Epidermal melanocyte (primary cell): Measurements from ENCODE around the gene KLHL1.

Experiments used
- DNase-seq: peaks from one replicate; pipeline ENCODE4 v3.0.0; 2011; ENCODE audit warnings: low spot score; ENCODE audit not compliant: insufficient read length

The KLHL1 gene

DNA sequence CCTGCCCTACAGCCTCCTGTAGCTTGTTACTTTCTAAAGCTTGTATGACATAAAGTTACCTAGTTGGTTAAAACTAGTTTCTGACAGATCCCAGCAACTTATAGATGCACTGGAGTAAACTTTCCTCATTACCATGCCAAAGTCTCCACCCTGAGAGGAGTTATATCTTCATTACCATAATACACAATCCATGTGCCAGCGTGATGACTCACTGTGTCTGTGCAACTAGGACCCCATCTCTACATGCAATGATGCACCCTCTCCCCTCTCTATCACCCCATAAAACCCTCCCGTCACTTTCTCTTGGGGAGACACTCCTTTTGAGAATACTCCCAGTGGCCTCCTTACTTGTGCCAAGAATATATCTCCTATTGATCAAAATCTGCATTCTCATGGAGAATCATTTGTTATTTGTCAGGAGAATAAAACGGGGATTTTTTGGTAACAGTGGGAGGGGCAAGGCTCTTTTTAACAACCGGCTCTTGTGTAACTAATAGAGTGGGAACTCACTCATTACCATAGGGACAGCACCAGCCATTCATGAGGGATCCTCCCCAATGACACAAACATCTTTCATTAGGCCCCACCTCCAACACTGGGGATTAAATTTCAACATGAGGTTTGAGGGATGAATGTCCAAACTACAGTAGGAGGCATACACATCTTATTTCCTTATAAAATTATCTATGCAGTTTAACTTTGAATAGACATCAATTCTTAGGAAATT, 235.8 kb downstream of the KLHL1 start:
- DNase-seq = no peak

- no peak for DNase-seq
Measured at GRCh38 chr13:69866555-69866954, 241.7 kb downstream of the KLHL1 start.

DNA sequence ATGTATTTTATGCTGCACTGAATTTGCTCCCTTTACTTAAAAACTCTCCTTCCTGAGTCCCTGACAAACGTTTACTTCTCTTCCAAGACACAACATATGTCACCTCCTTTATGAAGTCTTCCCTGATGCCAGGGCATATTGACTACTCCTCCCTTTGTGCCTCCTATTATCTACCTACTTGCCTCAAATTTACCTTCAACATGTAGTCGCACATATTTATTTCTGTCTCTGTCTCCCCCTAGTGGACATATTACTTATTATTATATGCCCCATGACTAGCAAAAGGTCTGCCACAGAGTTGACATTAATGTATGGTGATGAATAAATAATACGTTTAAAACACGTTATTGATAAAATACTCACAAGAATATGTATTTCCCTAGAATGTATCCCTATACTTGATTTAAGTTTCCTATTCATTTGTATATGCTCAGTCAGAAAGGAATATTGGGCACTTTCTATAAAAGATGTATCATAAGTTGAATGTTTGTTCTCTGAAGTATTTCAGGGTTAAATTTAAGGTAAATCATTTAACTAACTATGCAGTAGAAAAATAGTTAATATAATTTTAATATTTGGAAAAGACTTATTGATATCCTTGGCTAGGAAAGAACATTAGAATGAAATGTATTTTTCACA, 250.9 kb downstream of the KLHL1 start:
- peak; percentile 17 for DNase-seq

DNA sequence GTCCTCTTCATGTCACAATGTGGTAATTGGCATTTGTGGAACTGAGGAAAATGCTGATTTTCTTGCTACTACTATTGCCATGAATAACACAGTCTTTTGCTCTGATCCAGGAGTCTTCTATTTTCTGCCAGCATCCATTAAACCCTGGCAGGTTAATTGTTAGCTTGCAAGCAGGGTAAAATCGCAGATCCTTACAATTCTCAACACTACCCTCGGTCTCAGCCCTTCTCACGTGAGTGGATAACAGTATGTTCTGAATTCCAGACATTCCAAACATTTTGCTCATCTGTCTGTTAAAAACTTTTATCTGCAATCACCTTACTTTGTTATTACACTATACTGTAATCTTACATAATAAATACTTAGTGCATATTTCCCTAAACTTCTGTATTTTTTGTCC, 251.9 kb downstream of the KLHL1 start:
- no peak for DNase-seq

- DNase-seq = no peak
Measured at GRCh38 chr13:69828527-69828926, 279.7 kb downstream of the KLHL1 start.

DNA sequence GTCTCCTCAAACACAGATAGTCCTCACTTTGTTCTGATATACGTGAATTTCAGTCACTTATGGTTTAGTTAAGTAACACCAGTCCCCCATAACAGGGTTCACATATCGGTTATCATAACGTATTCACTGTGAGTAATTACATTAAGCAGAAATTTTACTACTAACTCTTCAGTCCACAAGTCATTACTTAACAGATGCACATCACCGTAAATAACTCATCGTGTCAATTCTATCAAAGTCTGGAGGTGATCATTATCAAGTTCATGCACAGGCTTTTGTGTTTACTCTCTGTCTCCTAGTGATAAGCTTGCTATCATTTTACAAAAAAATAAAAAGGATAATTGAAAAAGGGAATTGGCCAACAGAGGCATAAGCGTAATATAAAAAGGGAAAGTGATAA, 288.1 kb downstream of the KLHL1 start:
- DNase-seq = no peak

DNA sequence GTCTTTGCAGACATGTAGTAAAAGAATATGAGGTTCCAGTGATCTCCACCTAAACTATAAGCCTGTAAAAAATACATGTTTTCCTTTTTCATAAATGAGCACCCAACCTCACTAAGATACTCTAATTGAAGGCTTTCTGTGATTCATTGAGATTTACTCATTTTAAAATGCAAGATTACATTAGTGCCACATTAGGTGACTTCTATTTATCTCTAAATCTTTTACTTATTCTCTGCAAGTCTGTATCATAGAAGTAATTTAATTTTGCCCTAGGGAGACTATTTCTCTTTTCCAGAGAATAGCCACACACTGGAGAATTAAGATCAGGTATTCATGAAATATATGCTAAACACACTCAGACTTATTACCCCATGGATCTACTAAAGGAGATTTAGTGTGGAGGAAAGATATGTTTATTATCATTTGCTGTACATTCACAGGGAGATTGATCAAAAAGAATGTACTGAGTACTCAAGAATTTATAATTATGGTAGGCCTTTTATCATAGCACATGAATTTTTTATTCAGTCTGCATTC, 290.9 kb downstream of the KLHL1 start:
- no peak for DNase-seq

DNA sequence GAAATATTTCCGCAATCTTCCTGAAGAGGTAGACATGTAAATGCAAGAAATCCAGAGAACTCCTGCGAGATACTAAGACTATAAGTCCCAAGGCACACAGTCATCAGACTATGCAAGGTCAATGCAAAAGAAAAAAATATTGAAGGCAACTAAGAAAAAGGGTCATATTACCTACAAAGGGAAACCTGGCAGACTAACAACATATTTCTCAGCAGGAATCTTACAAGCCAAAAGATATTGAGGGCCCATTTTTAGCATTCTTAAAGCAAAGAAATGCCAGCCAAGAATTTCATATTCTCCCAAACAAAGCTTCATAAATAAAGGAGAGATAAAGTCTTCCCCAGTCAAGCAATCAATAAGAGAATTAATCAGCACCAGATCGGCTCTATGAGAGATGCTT, 299.1 kb downstream of the KLHL1 start:
- no peak for DNase-seq

- no peak for DNase-seq
Measured at GRCh38 chr13:69796256-69796655, 312.0 kb downstream of the KLHL1 start.

GRCh38 chr13:69793783-69794453, 314.3 kb downstream of the KLHL1 start:
- DNase-seq = no peak

GRCh38 chr13:69776937-69777336, 331.3 kb downstream of the KLHL1 start:
- no peak for DNase-seq

GRCh38 chr13:69769608-69770007, 338.6 kb downstream of the KLHL1 start:
- no peak for DNase-seq

GRCh38 chr13:69761581-69761980, 346.7 kb downstream of the KLHL1 start:
- no peak for DNase-seq

- DNase-seq = no peak
Measured at GRCh38 chr13:69755101-69755500, 353.2 kb downstream of the KLHL1 start.

- DNase-seq = no peak
Measured at GRCh38 chr13:69751259-69751658, 357.0 kb downstream of the KLHL1 start.

DNA sequence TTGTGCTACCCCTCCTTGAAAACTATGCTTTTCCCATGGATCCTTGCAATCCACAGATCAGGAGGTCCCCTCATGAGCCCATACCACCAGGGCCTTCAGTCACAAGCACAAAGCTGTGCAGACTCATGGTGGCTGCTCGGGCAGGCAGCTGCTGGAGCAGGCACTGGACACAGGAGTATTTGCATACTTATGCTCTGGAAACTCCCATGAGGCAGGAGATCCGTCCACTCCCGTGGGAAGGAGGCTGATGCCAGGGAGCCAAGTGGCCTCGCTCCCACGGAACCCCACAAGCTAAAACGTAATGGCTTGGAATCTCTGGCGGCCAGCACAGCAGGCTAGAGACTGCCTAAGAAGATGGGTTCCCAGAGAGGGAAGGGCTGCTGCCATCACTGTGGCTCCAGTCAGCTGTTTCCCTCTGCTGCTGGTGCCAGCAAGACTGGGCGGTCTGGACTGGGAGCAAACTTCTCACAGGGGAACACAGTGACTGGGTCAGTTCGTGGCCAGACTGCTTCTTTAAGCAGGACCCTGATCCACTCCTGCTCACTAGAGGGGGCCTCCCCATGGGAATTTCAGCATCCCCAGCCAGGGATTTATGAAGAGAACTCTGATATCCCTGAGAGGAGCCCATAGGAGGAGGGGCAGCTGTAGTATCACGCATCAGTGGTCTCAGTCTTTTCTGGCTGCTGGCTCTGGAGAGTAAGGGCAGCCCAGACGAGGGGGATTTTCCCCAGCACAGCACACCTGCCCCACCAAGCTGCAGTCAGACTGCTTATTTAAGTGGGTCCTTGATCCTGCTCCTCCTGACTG, 370.9 kb downstream of the KLHL1 start:
- DNase-seq = no peak

GRCh38 chr13:69721631-69722030, 386.6 kb downstream of the KLHL1 start:
- no peak for DNase-seq

- DNase-seq = no peak
Measured at GRCh38 chr13:69720278-69720983, 387.8 kb downstream of the KLHL1 start.

DNA sequence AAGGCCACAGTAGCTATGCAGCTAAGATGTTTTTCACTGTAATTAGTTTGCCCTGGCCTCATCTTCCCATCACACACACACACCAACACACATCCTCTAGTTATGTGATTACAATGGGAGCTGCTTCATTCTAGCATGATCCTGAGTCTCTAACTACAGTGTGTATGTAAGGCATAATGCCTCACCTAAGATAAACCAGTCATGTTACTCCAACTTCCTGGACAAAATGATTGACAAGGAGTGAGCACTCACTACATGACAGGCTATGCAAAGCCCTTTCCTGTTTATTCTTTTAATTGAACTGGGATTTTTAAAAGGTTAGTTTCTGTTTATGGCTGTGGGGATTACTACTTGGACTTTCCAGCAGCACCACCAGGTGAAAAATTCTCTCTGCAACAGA, 401.4 kb downstream of the KLHL1 start:
- DNase-seq = no peak

DNA sequence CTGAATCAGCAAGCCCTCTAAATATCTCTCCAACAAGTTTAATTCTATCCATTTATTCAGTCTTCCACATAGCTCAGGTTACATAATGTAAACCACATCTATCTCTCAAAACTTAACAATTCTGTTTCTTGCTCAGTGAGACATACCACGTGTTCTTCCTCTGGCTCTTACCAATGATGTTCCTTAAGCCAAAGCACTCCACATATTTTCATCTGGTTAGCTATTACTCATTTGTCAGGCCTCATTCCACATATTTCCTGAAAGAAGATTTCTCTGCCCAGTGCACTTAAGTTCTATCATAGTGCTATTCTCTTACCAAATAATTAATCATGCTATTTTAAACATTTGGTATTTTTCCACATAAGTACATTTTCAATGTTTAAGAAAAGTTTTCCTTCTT, 403.9 kb downstream of the KLHL1 start:
- DNase-seq = no peak

DNA sequence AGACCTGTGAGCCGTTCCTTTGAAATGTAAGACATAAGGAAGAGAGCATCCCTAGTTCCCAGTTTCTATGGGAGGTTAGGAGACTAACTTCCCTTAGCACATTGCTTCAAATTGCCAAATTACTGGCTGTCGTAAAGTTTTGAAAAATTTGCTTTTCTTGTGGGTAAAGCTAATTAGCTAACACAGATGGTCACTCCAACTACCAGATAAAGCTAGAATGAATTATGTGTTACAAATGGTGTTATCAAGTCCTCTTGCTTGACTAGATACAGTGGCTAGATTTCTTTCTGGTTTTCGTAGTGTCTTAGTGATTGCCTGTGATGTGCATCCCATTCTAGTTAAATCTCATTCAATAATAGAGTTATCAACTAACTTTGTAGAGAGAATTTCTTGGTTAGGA, 417.3 kb downstream of the KLHL1 start:
- DNase-seq = no peak
